Spleen (tissue), 11 donors: Measurements from ENCODE around the gene LSAMP. TPM values are rescaled to one million over a fixed set of nuclear protein-coding genes. Genes with fewer than 3 reads are reported as not detected.

Experiments used
- DNase-seq: peaks from one replicate; pipeline ENCODE4 v3.0.0-alpha.2; 2020
- H3K27ac ChIP-seq, 8 donors: fragments of 200-600 bp; sonication (generic) in 7 of 8; 1 replicate in 4 of 8; 2 replicates in 4 of 8; pipeline versions ENCODE4 v1.5.0 to v1.8.0; 2016 to 2021; ENCODE audit warnings: inconsistent platforms in 4 of 8, mild to moderate bottlenecking in 4 of 8, moderate library complexity in 1 of 8
- H3K27me3 ChIP-seq, 7 donors: fragments of 200-600 bp; sonication (generic) in 6 of 7; replicated peaks in 1 of 7; 1 replicate in 4 of 7; 2 replicates in 3 of 7; pipeline versions ENCODE4 v1.5.0 to v1.8.0; 2016 to 2021; ENCODE audit warnings: inconsistent platforms in 3 of 7, mild to moderate bottlenecking in 1 of 7
- H3K36me3 ChIP-seq, 6 donors: fragments of 200-600 bp; sonication (generic) in 5 of 6; 1 replicate in 4 of 6; 2 replicates in 2 of 6; pipeline versions ENCODE4 v1.5.0 to v1.8.0; 2016 to 2021; ENCODE audit warnings: inconsistent platforms in 2 of 6
- H3K4me1 ChIP-seq, 6 donors: fragments of 200-600 bp; sonication (generic) in 5 of 6; 1 replicate in 3 of 6; 2 replicates in 3 of 6; pipeline versions ENCODE4 v1.5.0 to v1.8.0; 2016 to 2021; ENCODE audit warnings: inconsistent platforms in 3 of 6
- H3K4me3 ChIP-seq, 8 donors: fragments of 200-600 bp; sonication (generic) in 7 of 8; 1 replicate in 4 of 8; 2 replicates in 4 of 8; pipeline versions ENCODE4 v1.5.0 to v1.8.0; 2016 to 2021; ENCODE audit warnings: inconsistent platforms in 4 of 8, mild to moderate bottlenecking in 4 of 8, moderate library complexity in 2 of 8
- H3K9me3 ChIP-seq, 8 donors: fragments of 200-600 bp; sonication (generic) in 7 of 8; 1 replicate in 4 of 8; 2 replicates in 4 of 8; pipeline versions ENCODE4 v1.5.0 to v1.8.0; 2016 to 2021; ENCODE audit warnings: inconsistent platforms in 4 of 8
- CTCF ChIP-seq, 11 experiments: fragments of 200-600 bp in 7 of 11; fragments of 450-650 bp in 4 of 11; sonication (generic) in 4 of 11; IDR thresholded peaks in 8 of 11; conservative IDR thresholded peaks in 3 of 11; 1 replicate in 7 of 11; 2 replicates in 4 of 11; pipeline versions ENCODE4 v1.4.0 to v1.8.0; 2016 to 2021; ENCODE audit warnings: antibody characterized with exemption in 11 of 11, inconsistent platforms in 4 of 11, mild to moderate bottlenecking in 1 of 11
- POLR2A ChIP-seq, 3 donors: fragments of 450-650 bp; IDR thresholded peaks; one replicate each; pipeline ENCODE4 v1.5.1; 2017; ENCODE audit warnings: antibody characterized with exemption in 3 of 3, mild to moderate bottlenecking in 1 of 3
- POLR2AphosphoS5 ChIP-seq, 3 donors: sonication (generic); formaldehyde crosslinking; IDR thresholded peaks; one replicate each; pipeline ENCODE4 v1.5.1; 2017; ENCODE audit warnings: antibody characterized with exemption in 3 of 3
- WGBS, 5 donors: extraction: QIAGEN DNeasy Blood & Tissue Kit in 3 of 5; methylation state at CpG; one replicate each; pipeline versions ENCODE4 v1.1.5 to v1.1.7; 2013 to 2018; 5-methylcytosine and 5-hydroxymethylcytosine counted together
- intact Hi-C: fragments of 100-400 bp; cut with DNase I; formaldehyde crosslinking; loops from one replicate; pipeline ENCODE4 v1.15.0; 2023; ENCODE audit warnings: low total_unique reads
- polyA plus RNA-seq, 3 donors: library from polyadenylated mRNA; stranded (reverse); fragments of 200-250 nt; gene quantifications; one replicate each; pipeline ENCODE4 v1.2.1, GENCODE V29; 2013
- total RNA-seq, 7 donors: library from RNA; depleted of rRNA in 3 of 7; stranded (reverse); fragments of >200 nt in 3 of 7; fragmentation: NEBNext Ultra II Directional in 4 of 7; extraction: Animal tissue kit (Norgen Biotek cat#: 25700) in 4 of 7; gene quantifications; one replicate each; pipeline versions ENCODE4 v1.1.0 to v1.2.1, GENCODE V29; 2016 to 2021
- donor health status: healthy with polysubstance abuse.
- donor health status: DM: no; HTN: no; CAD: no; lungs with moderate emphysema.
- donor health status: DM: no; HTN: no; CAD: no.
- donor health status: Bipolar disorder and iron deficiency.
- donor health status: healthy.
- donor health status: DM: no; HTN: no; CAD: no.
- donor health status: DM: yes; HTN: yes; CAD: no.

LSAMP gene
- total and polyA plus RNA-seq, 10 donors, result 0.45 to 6.8 (median 1.3) TPM

DNA sequence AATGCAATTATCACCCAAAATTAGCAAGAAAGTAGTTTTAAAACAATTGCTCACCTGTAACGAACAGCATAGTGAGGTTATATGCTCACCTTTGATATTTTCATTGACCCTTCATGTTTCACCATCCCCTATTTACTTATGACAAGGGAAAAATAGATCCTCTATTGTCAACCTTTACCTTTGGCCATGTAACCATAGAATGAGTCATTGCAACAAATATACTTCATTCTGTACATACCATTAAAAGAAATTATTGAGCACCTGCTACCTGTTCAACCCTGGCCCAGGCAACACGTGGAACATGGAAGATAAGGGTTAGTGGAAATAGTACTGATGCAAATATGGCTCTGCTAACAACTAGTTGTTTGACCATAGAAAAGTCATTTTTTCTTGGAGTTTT, 20.2 kb downstream of the LSAMP start:
- DNase-seq, result no peak
- Histone ChIP-seq H3K27ac (no peak overlapping the region), H3K4me1 (no peaks in the 10 kb centered on the region), H3K36me3 (no peaks in the 10 kb centered on the region), H3K9me3 (peaks cover 0 to 14% (median 3%) of the 10 kb centered on the region in 8 donors), H3K27me3 (no peaks in the 10 kb centered on the region), H3K4me3 (no peak overlapping the region)
- TF ChIP-seq POLR2A (IDR thresholded peaks at IDR 0.05) (no peak), POLR2AphosphoS5 (IDR thresholded peaks at IDR 0.05) (no peak), CTCF (IDR thresholded peaks at IDR 0.05 in 8 of 11, conservative IDR thresholded peaks at IDR 0.05 in 3 of 11) (no peak)
- intact Hi-C loops, result no loop called here
- 65 to 76% (median 73%) methylated on average over 2 of the region's 2 CpGs for WGBS, 5 donors

DNA sequence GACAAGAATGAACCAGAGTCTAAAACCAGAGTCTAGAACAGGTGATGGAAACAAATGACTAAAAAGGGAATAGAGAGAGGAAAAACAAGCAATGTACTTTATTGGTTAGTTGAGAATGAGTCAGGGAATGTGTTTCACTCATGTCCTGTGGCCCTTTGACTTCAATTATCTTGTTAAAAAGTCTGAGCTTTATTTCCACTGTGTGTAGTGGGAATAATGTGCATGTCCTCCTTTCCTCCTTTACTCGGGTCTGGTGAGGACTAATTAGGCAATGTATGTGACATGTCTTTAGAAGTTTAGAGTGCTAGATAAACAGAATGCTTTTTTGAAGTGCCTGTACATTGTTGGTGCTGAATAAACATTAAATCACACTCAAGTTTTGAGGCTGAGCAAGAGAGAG, 21.3 kb downstream of the LSAMP start:
- no peak overlapping the region for H3K27ac ChIP-seq
- H3K4me1 ChIP-seq, result no peaks in the 10 kb centered on the region
- H3K9me3 ChIP-seq, result peaks cover 0 to 16% (median 3%) of the 10 kb centered on the region in 8 donors
- no peak for DNase-seq
- no peaks in the 10 kb centered on the region for H3K27me3 ChIP-seq
- H3K36me3 ChIP-seq, result no peaks in the 10 kb centered on the region
- no peak for TF ChIP-seq POLR2A (IDR thresholded peaks at IDR 0.05)
- TF ChIP-seq POLR2AphosphoS5 (IDR thresholded peaks at IDR 0.05), result no peak
- TF ChIP-seq CTCF (IDR thresholded peaks at IDR 0.05 in 8 of 11, conservative IDR thresholded peaks at IDR 0.05 in 3 of 11), result no peak
- WGBS, 5 donors, result 5 to 13% (median 9%) methylated on average over 1 of the region's 1 CpG
- H3K4me3 ChIP-seq, result no peak overlapping the region
- intact Hi-C loops, result no loop called here

- Histone ChIP-seq H3K36me3 (no peaks in the 10 kb centered on the region), H3K27ac (no peak overlapping the region), H3K27me3 (no peaks in the 10 kb centered on the region), H3K4me3 (no peak overlapping the region), H3K9me3 (peaks cover 0 to 16% (median 3%) of the 10 kb centered on the region in 8 donors), H3K4me1 (no peaks in the 10 kb centered on the region)
- intact Hi-C loops, result no loop called here
- DNase-seq, result no peak
- WGBS, 5 donors, result 39 to 53% (median 50%) methylated on average over 3 of the region's 3 CpGs
- TF ChIP-seq POLR2A (IDR thresholded peaks at IDR 0.05) (no peak), POLR2AphosphoS5 (IDR thresholded peaks at IDR 0.05) (no peak), CTCF (IDR thresholded peaks at IDR 0.05 in 8 of 11, conservative IDR thresholded peaks at IDR 0.05 in 3 of 11) (no peak)
Measured at GRCh38 chr3:116423374-116423773, 21.9 kb downstream of the LSAMP start.

DNA sequence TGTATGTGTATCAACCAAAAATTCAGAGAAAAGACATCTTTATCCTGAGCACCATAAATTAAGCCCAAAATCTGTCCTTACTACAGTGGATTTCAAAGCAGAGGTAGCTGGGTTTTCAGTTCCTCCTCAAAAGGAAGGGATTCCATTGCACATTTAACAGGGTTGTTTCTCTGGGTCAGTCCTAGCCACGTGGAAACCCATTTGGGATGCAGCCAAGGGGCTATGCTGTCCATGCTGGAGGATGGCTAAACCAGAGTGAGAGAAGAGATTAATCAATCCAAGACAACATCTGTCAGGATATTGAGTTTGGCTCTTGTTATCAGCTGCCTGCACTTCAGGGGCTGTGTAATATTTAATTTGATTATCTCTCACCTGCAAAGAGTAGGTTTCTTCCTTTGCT, 28.1 kb downstream of the LSAMP start:
- WGBS, 5 donors, result 0 to 26% (median 13%) methylated on average over 1 of the region's 1 CpG
- H3K27me3 ChIP-seq, result no peaks in the 10 kb centered on the region
- DNase-seq, result no peak
- H3K36me3 ChIP-seq, result no peaks in the 10 kb centered on the region
- H3K27ac ChIP-seq, result no peak overlapping the region
- H3K9me3 ChIP-seq, result peaks cover 0 to 16% (median 3%) of the 10 kb centered on the region in 8 donors
- no peak overlapping the region for H3K4me3 ChIP-seq
- intact Hi-C loops, result no loop called here
- no peaks in the 10 kb centered on the region for H3K4me1 ChIP-seq
- TF ChIP-seq POLR2AphosphoS5 (IDR thresholded peaks at IDR 0.05) (no peak), POLR2A (IDR thresholded peaks at IDR 0.05) (no peak), CTCF (IDR thresholded peaks at IDR 0.05 in 8 of 11, conservative IDR thresholded peaks at IDR 0.05 in 3 of 11) (no peak)
